Aorta (tissue), 5 donors: ENCODE data around the gene TCEAL6. TPM values are rescaled to one million over a fixed set of nuclear protein-coding genes. Genes with fewer than 3 reads are reported as not detected.
"Not testable (repeated sequence)": the region's sequence is repeated elsewhere in the genome, so short reads cannot be mapped to it uniquely, and the experiment has no call there.

ENCODE experiments used
- ATAC-seq: fragments of 200-7000 bp; cut with Tn5 transposase; one replicate; pipeline ENCODE4 v1.9.1; 2022; ENCODE audit warnings: moderate library complexity; ENCODE audit not compliant: low FRiP score
- DNase-seq, 2 donors: peaks; one replicate each; pipeline ENCODE4 v3.0.0-alpha.2; 2020
- H3K27ac ChIP-seq, 2 donors: one replicate each; pipeline ENCODE4 v1.5.1; 2013; ENCODE audit warnings: low read length in 2 of 2, mild to moderate bottlenecking in 2 of 2, moderate library complexity in 2 of 2, control low read depth in 1 of 2, inconsistent platforms in 1 of 2, low read depth in 1 of 2
- H3K27me3 ChIP-seq, 2 donors: one replicate each; pipeline ENCODE4 v1.6.1; 2013; ENCODE audit warnings: control low read depth in 1 of 2, low read length in 1 of 2, mild to moderate bottlenecking in 1 of 2, moderate library complexity in 1 of 2; ENCODE audit not compliant: insufficient read depth in 2 of 2, control insufficient read depth in 1 of 2
- H3K36me3 ChIP-seq, 2 donors: one replicate each; pipeline ENCODE4 v1.6.1; 2013; ENCODE audit warnings: control low read depth in 1 of 2, low read length in 1 of 2, mild to moderate bottlenecking in 1 of 2; ENCODE audit not compliant: insufficient read depth in 2 of 2, control insufficient read depth in 1 of 2
- H3K4me1 ChIP-seq, 2 donors: one replicate each; pipeline ENCODE4 v1.6.1; 2013; ENCODE audit warnings: low read length in 2 of 2, control low read depth in 1 of 2, mild to moderate bottlenecking in 1 of 2, moderate library complexity in 1 of 2; ENCODE audit not compliant: insufficient read depth in 2 of 2, control insufficient read depth in 1 of 2
- H3K4me3 ChIP-seq, 2 donors: one replicate each; pipeline ENCODE4 v1.5.1; 2013; ENCODE audit warnings: low read length in 2 of 2, control low read depth in 1 of 2, mild to moderate bottlenecking in 1 of 2
- H3K9me3 ChIP-seq: one replicate; pipeline ENCODE4 v1.6.1; 2013; ENCODE audit warnings: mild to moderate bottlenecking, low read length; ENCODE audit not compliant: control insufficient read depth
- WGBS, 2 donors: extraction: QIAGEN DNeasy Blood & Tissue Kit; methylation state at CpG; one replicate each; pipeline ENCODE4 v1.1.7; 2013; 5-methylcytosine and 5-hydroxymethylcytosine counted together
- intact Hi-C, 2 donors: fragments of 100-400 bp; cut with DNase I; formaldehyde crosslinking; loops; one replicate each; pipeline versions ENCODE4 v1.14.2 to v1.15.0; 2022
- polyA plus RNA-seq, 2 donors: library from polyadenylated mRNA; stranded (reverse); fragments of 200-250 nt; gene quantifications; one replicate each; pipeline ENCODE4 v1.2.3, GENCODE V29; 2013
- total RNA-seq, 2 donors: library from RNA; stranded (reverse); fragmentation: NEBNext Ultra II Directional; extraction: Animal tissue kit (Norgen Biotek cat#: 25700); gene quantifications; one replicate each; pipeline ENCODE4 v1.2.1, GENCODE V29; 2021
- donor health status: healthy with polysubstance abuse.
- donor health status: Bipolar disorder and iron deficiency.
- donor health status: DM: no; HTN: no; CAD: no.
- donor health status: DM: no; HTN: no; CAD: no.
- donor health status: DM: yes; HTN: yes; CAD: no.

Gene TCEAL6
- total and polyA plus RNA-seq, 4 donors, result 0.55 to 2.3 (median 0.87) TPM; not detected in 1

GRCh38 chrX:102129473-102129872, 12.8 kb downstream of the TCEAL6 start:
- no peak overlapping the region for H3K27ac ChIP-seq
- H3K27me3 ChIP-seq, result no peaks in the 10 kb centered on the region
- DNase-seq (no peak), ATAC-seq (no peak)
- no peaks in the 10 kb centered on the region for H3K36me3 ChIP-seq
- intact Hi-C loops, result no loop called here
- H3K4me1 ChIP-seq, result no peaks in the 10 kb centered on the region
- H3K4me3 ChIP-seq, result no peak overlapping the region
- 41 to 57% methylated on average over 1 of the region's 1 CpG for WGBS, 2 donors
- no peaks in the 10 kb centered on the region for H3K9me3 ChIP-seq

GRCh38 chrX:102126863-102127262, 15.4 kb downstream of the TCEAL6 start:
- Histone ChIP-seq H3K27me3 (no peaks in the 10 kb centered on the region), H3K36me3 (no peaks in the 10 kb centered on the region), H3K9me3 (no peaks in the 10 kb centered on the region), H3K4me3 (no peak overlapping the region), H3K4me1 (no peaks in the 10 kb centered on the region), H3K27ac (no peak overlapping the region)
- WGBS, 2 donors, result 24 to 30% methylated on average over 8 of the region's 8 CpGs
- ATAC-seq, result no peak
- DNase-seq, result no peak
- intact Hi-C loops, result no loop called here

- not testable (repeated sequence) for H3K9me3 ChIP-seq, H3K27me3 ChIP-seq
- ATAC-seq, result peak; percentile 28
These were observed 16.0 kb downstream of the TCEAL6 start for GRCh38 chrX:102126080-102126818.

GRCh38 chrX:102125436-102125835, 16.8 kb downstream of the TCEAL6 start, which contains the start of gene TCEAL2:
TCEAL2 (plus strand) TSS chrX:102125679; CDS start chrX:102126831, 1,152 bp downstream.
- Histone ChIP-seq H3K27ac (peak within 1 kb of the TSS in 1 of 2 donors; percentile 61), H3K4me3 (peak within 1 kb of the TSS in 1 of 2 donors; percentile 79)
- H3K4me1 ChIP-seq, H3K9me3 ChIP-seq, H3K36me3 ChIP-seq, intact Hi-C loops, H3K27me3 ChIP-seq: not testable (repeated sequence)
- DNase-seq, result peak; percentile 54 to 79
- 1 to 20% methylated on average over 25 to 33 of the region's 38 CpGs for WGBS, 2 donors
- ATAC-seq, result peak; percentile 73

More at GRCh38 chrX:102126080-102126818, 16.0 kb downstream of the TCEAL6 start:
- peak overlapping the region in 1 of 2 donors; percentile 21 for H3K27ac ChIP-seq
- DNase-seq, H3K36me3 ChIP-seq, H3K4me1 ChIP-seq, intact Hi-C loops: not testable (repeated sequence)
- WGBS, 2 donors, result 17 to 32% methylated on average over 21 of the region's 21 CpGs
- peak overlapping the region in 1 of 2 donors; percentile 79 for H3K4me3 ChIP-seq

DNA sequence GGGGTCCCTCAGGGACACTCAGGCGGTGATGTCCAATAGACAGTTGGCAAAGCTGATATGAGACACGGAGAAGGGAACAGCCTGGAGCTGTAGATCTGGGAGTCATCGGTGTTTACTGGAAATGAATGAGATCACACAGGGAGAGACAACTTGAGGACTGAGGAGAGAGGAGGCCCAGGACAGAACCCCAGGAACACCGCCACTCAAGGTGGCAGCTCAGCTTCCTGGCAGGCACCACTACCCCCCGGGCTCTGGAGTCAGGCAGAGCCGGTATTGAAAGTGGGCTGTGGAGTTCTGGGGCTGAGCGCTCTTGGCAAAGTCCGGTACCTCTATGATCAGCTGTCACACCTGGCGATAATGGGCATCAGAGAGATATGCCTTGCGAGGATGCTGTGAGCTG, 17.3 kb downstream of the TCEAL6 start:
- Histone ChIP-seq H3K27ac (peak overlapping the region in 1 of 2 donors; percentile 61), H3K4me3 (peak overlapping the region in 1 of 2 donors; percentile 6)
- 6 to 34% methylated on average over 7 to 9 of the region's 10 CpGs for WGBS, 2 donors
- ATAC-seq, intact Hi-C loops, DNase-seq, H3K4me1 ChIP-seq, H3K9me3 ChIP-seq, H3K27me3 ChIP-seq, H3K36me3 ChIP-seq: not testable (repeated sequence)

- H3K9me3 ChIP-seq, result no peaks in the 10 kb centered on the region
- no peaks in the 10 kb centered on the region for H3K27me3 ChIP-seq
- H3K4me3 ChIP-seq, result no peak overlapping the region
- ATAC-seq, result no peak
- DNase-seq, result no peak
- no peaks in the 10 kb centered on the region for H3K4me1 ChIP-seq
- intact Hi-C loops, result no loop called here
- no peaks in the 10 kb centered on the region for H3K36me3 ChIP-seq
- no peak overlapping the region for H3K27ac ChIP-seq
- 78 to 85% methylated on average over 2 of the region's 2 CpGs for WGBS, 2 donors
These were observed 26.5 kb downstream of the TCEAL6 start for GRCh38 chrX:102115748-102116147.

GRCh38 chrX:102113367-102113766, 28.9 kb downstream of the TCEAL6 start:
- no peak for DNase-seq
- no peak overlapping the region for H3K4me3 ChIP-seq
- intact Hi-C loops, result no loop called here
- H3K9me3 ChIP-seq, result no peaks in the 10 kb centered on the region
- no peaks in the 10 kb centered on the region for H3K4me1 ChIP-seq
- H3K27ac ChIP-seq, result no peak overlapping the region
- WGBS, 2 donors, result 57 to 68% methylated on average over 4 of the region's 4 CpGs
- no peaks in the 10 kb centered on the region for H3K27me3 ChIP-seq
- H3K36me3 ChIP-seq, result no peaks in the 10 kb centered on the region
- ATAC-seq, result no peak
